AG04450 (cell line): ENCODE results near the gene SGK1. TPM values are rescaled to one million over a fixed set of nuclear protein-coding genes. Genes with fewer than 3 reads are reported as not detected.

ENCODE experiments used
- CTCF ChIA-PET: fragments of 300-600, 350-600 bp; formaldehyde crosslinking; extraction: SDS; loops from one replicate; lab custom pipeline; 2022; ENCODE audit warnings: antibody characterized with exemption, inconsistent platforms; lab: Charles Lee
- POLR2A ChIA-PET: fragments of 350-600 bp; formaldehyde crosslinking; extraction: SDS; loops from one replicate; lab custom pipeline; 2021; ENCODE audit warnings: antibody characterized with exemption, inconsistent platforms; lab: Yijun Ruan, JAX
- DNase-seq: peaks from one replicate; pipeline ENCODE4 v3.0.0-alpha.2; 2011; ENCODE audit warnings: low read depth, low spot score
- H3K27ac ChIP-seq: one replicate; pipeline ENCODE4 v1.5.1; 2012; ENCODE audit warnings: low read depth, low read length, control low read depth
- H3K27me3 ChIP-seq: one replicate; pipeline ENCODE4 v1.6.0; 2012; ENCODE audit warnings: low read length; ENCODE audit not compliant: control insufficient read depth, insufficient read depth
- H3K4me3 ChIP-seq: 2 replicates; pipeline ENCODE4 v1.5.1; 2011; ENCODE audit warnings: mild to moderate bottlenecking, low read depth, low read length, control low read depth
- H3K9me3 ChIP-seq: 2 replicates; pipeline ENCODE4 v1.5.1; 2012; ENCODE audit warnings: low read length; ENCODE audit not compliant: control insufficient read depth, insufficient read depth
- CTCF ChIP-seq: IDR thresholded peaks from 2 replicates; pipeline ENCODE4 v1.5.1; 2011; ENCODE audit warnings: low read depth, low read length, control low read depth, inconsistent platforms
- polyA plus RNA-seq: library from polyadenylated mRNA; depleted of rRNA; stranded (reverse); fragments of >200 nt; gene quantifications from 2 replicates; pipeline ENCODE4 v1.2.3, GENCODE V29; 2011

The SGK1 gene
- polyA plus RNA-seq, 1 experiment, result 120 TPM

GRCh38 chr6:134357022-134357487, 39.1 kb upstream of the SGK1 start:
- Histone ChIP-seq H3K27ac (no peak overlapping the region), H3K4me3 (no peak overlapping the region), H3K27me3 (no peaks in the 10 kb centered on the region), H3K9me3 (no peaks in the 10 kb centered on the region)
- POLR2A ChIA-PET, result no interaction called here
- CTCF ChIA-PET, result no interaction called here
- no peak for TF ChIP-seq CTCF
- no peak for DNase-seq

- Histone ChIP-seq H3K27me3 (no peaks in the 10 kb centered on the region), H3K9me3 (no peaks in the 10 kb centered on the region), H3K27ac (no peak overlapping the region), H3K4me3 (no peak overlapping the region)
- no peak for TF ChIP-seq CTCF
- DNase-seq, result no peak
- POLR2A ChIA-PET, result no interaction called here
- CTCF ChIA-PET, result no interaction called here
Observed at GRCh38 chr6:134356405-134356804, 38.5 kb upstream of the SGK1 start.

- ChIA-PET POLR2A (no interaction called here), CTCF (interaction anchor here (0.6 kb wide), 1 partner anchor 507 kb away, joined by 5 read pairs; no protein-coding TSS in a partner anchor)
- Histone ChIP-seq H3K9me3 (no peaks in the 10 kb centered on the region), H3K27ac (no peak overlapping the region), H3K27me3 (no peaks in the 10 kb centered on the region), H3K4me3 (no peak overlapping the region)
- no peak for TF ChIP-seq CTCF
- peak; percentile 39 for DNase-seq
Observed at GRCh38 chr6:134352786-134353480, 35.0 kb upstream of the SGK1 start.

- DNase-seq, result no peak
- no peaks in the 10 kb centered on the region for H3K9me3 ChIP-seq
- no peaks in the 10 kb centered on the region for H3K27me3 ChIP-seq
- no peak for TF ChIP-seq CTCF
- POLR2A ChIA-PET, result interaction anchor here (0.7 kb wide), 1 partner anchor 66 kb away, joined by 3 read pairs; no protein-coding TSS in a partner anchor
- CTCF ChIA-PET, result no interaction called here
- H3K27ac ChIP-seq, result no peak overlapping the region
- H3K4me3 ChIP-seq, result no peak overlapping the region
Observed at GRCh38 chr6:134351615-134352474, 33.9 kb upstream of the SGK1 start.
